A549 (cell line): Measurements from ENCODE around the gene DEXI. TPM values are rescaled to one million over a fixed set of nuclear protein-coding genes. Genes with fewer than 3 reads are reported as not detected.
"Not testable (repeated sequence)": the region's sequence is repeated elsewhere in the genome, so short reads cannot be mapped to it uniquely, and the experiment has no call there.

Experiments
- ATAC-seq, 2 experiments: fragments of 200-7000 bp in 1 of 2; fragments of >200 bp in 1 of 2; cut with Nextera tagmentation in 1 of 2; cut with Tn5 transposase in 1 of 2; 3 replicates each; pipeline versions ENCODE4 v1.8.0 to v1.9.1; 2018 to 2020; ENCODE audit warnings: mild to moderate bottlenecking in 1 of 2, moderate library complexity in 1 of 2
- CTCF ChIA-PET: fragments of 300-600 bp; sonication (Branson Sonifier 250); formaldehyde crosslinking; extraction: SDS; loops from one replicate; lab custom pipeline; 2021; ENCODE audit warnings: antibody characterized with exemption, inconsistent platforms; lab: Yijun Ruan, JAX
- POLR2A ChIA-PET: fragments of 350-600 bp; formaldehyde crosslinking; extraction: SDS; loops from one replicate; lab custom pipeline; 2021; ENCODE audit warnings: antibody characterized with exemption, inconsistent platforms; lab: Yijun Ruan, JAX
- DNase-seq, 2 experiments: peaks; one replicate each; pipeline versions ENCODE4 v3.0.0 to v3.0.0-alpha.2; 2011 to 2016; ENCODE audit warnings: low read depth in 1 of 2, low spot score in 1 of 2
- FAIRE-seq: peaks from 2 replicates; lab custom pipeline; 2011; peaks lifted over from hg19 to GRCh38; lab: Jason Lieb, UNC
- H3K27ac ChIP-seq, 2 experiments: fragments of >200 bp; sonication (Bioruptor Twin); formaldehyde crosslinking; 3 replicates each; pipeline ENCODE4 v1.5.1; 2016 to 2017
- H3K4me1 ChIP-seq: fragments of >200 bp; sonication (Bioruptor Twin); formaldehyde crosslinking; 3 replicates; pipeline ENCODE4 v1.6.1; 2016
- H3K4me2 ChIP-seq: fragments of >200 bp; sonication (Bioruptor Twin); formaldehyde crosslinking; 3 replicates; pipeline ENCODE4 v1.6.1; 2016
- H3K4me3 ChIP-seq: fragments of >200 bp; sonication (Bioruptor Twin); formaldehyde crosslinking; 3 replicates; pipeline ENCODE4 v1.5.1; 2016
- H3K9me3 ChIP-seq: fragments of >200 bp; sonication (Bioruptor Twin); formaldehyde crosslinking; 3 replicates; pipeline ENCODE4 v1.6.1; 2016
- BCL3 ChIP-seq: fragments of >200 bp; sonication (Bioruptor Twin); formaldehyde crosslinking; IDR thresholded peaks from 3 replicates; pipeline ENCODE4 v1.6.1; 2016
- CBX2 ChIP-seq: fragments of 200-600 bp; sonication (generic); IDR thresholded peaks from 2 replicates; pipeline ENCODE4 v1.6.1; 2016; ENCODE audit warnings: low read depth, mild to moderate bottlenecking, borderline replicate concordance
- CEBPB ChIP-seq, 2 experiments: fragments of >200 bp in 1 of 2; sonication (Bioruptor Twin) in 1 of 2; formaldehyde crosslinking in 1 of 2; IDR thresholded peaks; 2 replicates each; pipeline ENCODE4 v1.6.1; 2012 to 2016
- EP300 ChIP-seq, 2 experiments: fragments of >200 bp; sonication (Bioruptor Twin); formaldehyde crosslinking; IDR thresholded peaks; 2 replicates in 1 of 2; 3 replicates in 1 of 2; pipeline ENCODE4 v1.6.1; 2016 to 2017
- FOSL2 ChIP-seq, 2 experiments: fragments of 450-650 bp in 1 of 2; fragments of >200 bp in 1 of 2; sonication (Bioruptor Twin) in 1 of 2; formaldehyde crosslinking; IDR thresholded peaks; 2 replicates each; pipeline versions ENCODE4 v1.5.0 to v1.6.1; 2016 to 2020; ENCODE audit warnings: mild to moderate bottlenecking in 1 of 2, moderate library complexity in 1 of 2
- FOXS1 ChIP-seq: fragments of 250-450 bp; sonication (Bioruptor Pico); IDR thresholded peaks from 2 replicates; pipeline ENCODE4 v1.5.0; 2020; ENCODE audit warnings: mild to moderate bottlenecking, moderate library complexity
- HOXA7 ChIP-seq: fragments of 250-450 bp; sonication (Bioruptor Pico); IDR thresholded peaks from 2 replicates; pipeline ENCODE4 v1.5.0; 2020; ENCODE audit warnings: mild to moderate bottlenecking, moderate library complexity
- HOXB13 ChIP-seq: fragments of 250-450 bp; sonication (Bioruptor Pico); IDR thresholded peaks from 2 replicates; pipeline ENCODE4 v1.5.0; 2020; ENCODE audit warnings: low read depth, mild to moderate bottlenecking, moderate library complexity
- HOXB5 ChIP-seq: fragments of 250-450 bp; sonication (Bioruptor Pico); IDR thresholded peaks from 2 replicates; pipeline ENCODE4 v1.5.0; 2020; ENCODE audit warnings: mild to moderate bottlenecking, moderate library complexity
- JUN ChIP-seq, 2 experiments: fragments of >200 bp; sonication (Bioruptor Twin); formaldehyde crosslinking; IDR thresholded peaks; 2 replicates in 1 of 2; 3 replicates in 1 of 2; pipeline ENCODE4 v1.6.1; 2016 to 2017
- NFE2L2 ChIP-seq: fragments of 150-350 bp; conservative IDR thresholded peaks from 2 replicates; pipeline ENCODE4 v1.6.1; 2014; ENCODE audit warnings: low read length
- PBX3 ChIP-seq: IDR thresholded peaks from 2 replicates; pipeline ENCODE4 v1.6.1; 2012
- RARB ChIP-seq: fragments of 250-450 bp; sonication (Bioruptor Pico); IDR thresholded peaks from 2 replicates; pipeline ENCODE4 v1.8.0; 2021; ENCODE audit warnings: mild to moderate bottlenecking, moderate library complexity
- RFX5 ChIP-seq: fragments of 450-650 bp; IDR thresholded peaks from 2 replicates; pipeline ENCODE4 v1.7.1; 2014; ENCODE audit warnings: antibody characterized with exemption, mild to moderate bottlenecking, moderate library complexity
- TFCP2L1 ChIP-seq: fragments of 250-450 bp; sonication (Bioruptor Pico); IDR thresholded peaks from 2 replicates; pipeline ENCODE4 v1.5.0; 2021; ENCODE audit warnings: mild to moderate bottlenecking
- ZC3H11A ChIP-seq: fragments of 450-650 bp; IDR thresholded peaks from 2 replicates; pipeline ENCODE4 v1.6.1; 2014; ENCODE audit warnings: antibody characterized with exemption, mild to moderate bottlenecking
- ZNF302 ChIP-seq: fragments of 250-450 bp; sonication (Bioruptor Pico); IDR thresholded peaks from 2 replicates; pipeline ENCODE4 v1.9.0; 2021; ENCODE audit warnings: inconsistent platforms, mild to moderate bottlenecking, moderate library complexity
- WGBS: methylation state at CpG from one replicate; pipeline ENCODE4 v1.1.6; 2017; ENCODE audit errors: missing lambda C conversion rate; 5-methylcytosine and 5-hydroxymethylcytosine counted together
- polyA plus RNA-seq, 4 experiments: library from polyadenylated mRNA; depleted of rRNA in 3 of 4; stranded (reverse); fragments of >200 nt; fragmentation: RNase III in 1 of 4; extraction: RNeasy Plus Mini Kit Qiagen cat#74134 plus additional on column Dnase treatment in 1 of 4; gene quantifications; 2 replicates in 3 of 4; 3 replicates in 1 of 4; pipeline ENCODE4 v1.2.3, GENCODE V29; 2011 to 2017
- TF ChIP-seq, protein P1 (sequence below): fragments of 450-650 bp; IDR thresholded peaks from 2 replicates; pipeline ENCODE4 v1.6.1; 2014; ENCODE audit warnings: antibody characterized with exemption

The DEXI gene
- polyA plus RNA-seq, 2 of the 4 experiments (the other 2 are of a cell fraction), result 22.0 to 34.0 TPM

DNA sequence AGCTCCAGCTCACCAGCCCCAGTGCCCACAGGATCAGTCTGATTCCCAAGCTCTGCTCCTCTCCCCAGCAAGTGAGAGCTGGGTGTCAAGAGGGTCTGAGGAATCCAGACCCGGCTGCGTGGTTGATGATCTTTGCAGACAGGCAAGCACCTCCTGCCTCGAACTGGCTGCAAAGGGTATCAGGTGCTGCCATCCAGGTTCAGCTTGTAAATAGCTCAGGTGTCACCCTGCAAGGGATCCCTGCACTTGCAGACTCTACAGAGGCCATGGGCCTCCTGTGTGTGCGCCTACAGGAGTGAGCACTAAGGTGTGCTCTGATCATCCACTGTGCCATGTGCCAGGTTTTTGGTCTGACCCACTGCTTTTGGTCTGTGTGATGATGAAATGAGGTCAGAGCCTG, 16.2 kb downstream of the DEXI start:
- no peak overlapping the region for H3K4me3 ChIP-seq
- TF ChIP-seq RARB (CRISPR knock-in tag) (no peak), ZC3H11A (no peak), HOXB5 (CRISPR knock-in tag) (no peak), FOSL2 (IDR thresholded peaks at IDR 0.05) (no peak), FOSL2 (CRISPR knock-in tag; IDR thresholded peaks at IDR 0.05) (no peak), EP300 (IDR thresholded peaks at IDR 0.05) (no peak), NFE2L2 (no peak), PBX3 (no peak), CBX2 (no peak), ZNF302 (CRISPR knock-in tag) (no peak), CEBPB (IDR thresholded peaks at IDR 0.05) (no peak), HOXA7 (no peak), FOXS1 (CRISPR knock-in tag) (no peak), JUN (IDR thresholded peaks at IDR 0.05) (no peak), HOXB13 (no peak), BCL3 (no peak)
- TF ChIP-seq, protein P1, sequence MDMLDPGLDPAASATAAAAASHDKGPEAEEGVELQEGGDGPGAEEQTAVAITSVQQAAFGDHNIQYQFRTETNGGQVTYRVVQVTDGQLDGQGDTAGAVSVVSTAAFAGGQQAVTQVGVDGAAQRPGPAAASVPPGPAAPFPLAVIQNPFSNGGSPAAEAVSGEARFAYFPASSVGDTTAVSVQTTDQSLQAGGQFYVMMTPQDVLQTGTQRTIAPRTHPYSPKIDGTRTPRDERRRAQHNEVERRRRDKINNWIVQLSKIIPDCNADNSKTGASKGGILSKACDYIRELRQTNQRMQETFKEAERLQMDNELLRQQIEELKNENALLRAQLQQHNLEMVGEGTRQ, result no peak
- no peak overlapping the region for H3K27ac ChIP-seq
- no peak overlapping the region for H3K4me2 ChIP-seq
- ATAC-seq, result no peak
- no peaks in the 10 kb centered on the region for H3K4me1 ChIP-seq
- no peak for DNase-seq
- CTCF ChIA-PET, result interaction anchor here (1.2 to 1.7 kb wide), 3 partner anchors 11 to 37 kb away, joined by 4 to 5 read pairs (median 4); no protein-coding TSS in a partner anchor
- FAIRE-seq, result no peak
- WGBS, result 57% methylated on average over 1 of the region's 4 CpGs
- POLR2A ChIA-PET, result interaction anchor here (1.0 kb wide), 1 partner anchor 16 kb away, joined by 3 read pairs; the partner anchor contains the start of gene DEXI
- H3K9me3 ChIP-seq, result no peaks in the 10 kb centered on the region

- H3K4me2 ChIP-seq, H3K4me1 ChIP-seq, H3K4me3 ChIP-seq, FAIRE-seq, ATAC-seq, DNase-seq, H3K9me3 ChIP-seq, POLR2A ChIA-PET, H3K27ac ChIP-seq: not testable (repeated sequence)
- CTCF ChIA-PET, result interaction anchor here (1.5 to 1.7 kb wide), 2 partner anchors 12 to 15 kb away, joined by 4 to 5 read pairs; no protein-coding TSS in a partner anchor
- 81% methylated on average over 3 of the region's 3 CpGs for WGBS
Observed at GRCh38 chr16:10925285-10925684, 17.0 kb downstream of the DEXI start.

- H3K4me1 ChIP-seq, result no peaks in the 10 kb centered on the region
- H3K9me3 ChIP-seq, result no peaks in the 10 kb centered on the region
- H3K27ac ChIP-seq, result no peak overlapping the region
- H3K4me2 ChIP-seq, result no peak overlapping the region
- ATAC-seq (peak in 1 of 2 experiments; percentile 18; a peak in 2 of 6 replicates), FAIRE-seq (no peak), DNase-seq (no peak)
- TF ChIP-seq ZNF302 (CRISPR knock-in tag) (no peak), TFCP2L1 (CRISPR knock-in tag) (no peak), RFX5 (no peak), HOXB5 (CRISPR knock-in tag) (no peak)
- WGBS, result 86% methylated on average over 14 of the region's 14 CpGs
- H3K4me3 ChIP-seq, result no peak overlapping the region
- POLR2A ChIA-PET, result no interaction called here
- CTCF ChIA-PET, result interaction anchor here (0.6 to 1.9 kb wide), 3 partner anchors 12 to 187 kb away, joined by 3 to 6 read pairs (median 3); no protein-coding TSS in a partner anchor
Observed at GRCh38 chr16:10923650-10924214, 18.5 kb downstream of the DEXI start.
